GM23248 (cell line): ENCODE results near the gene RAB39B. TPM values are rescaled to one million over a fixed set of nuclear protein-coding genes. Genes with fewer than 3 reads are reported as not detected.

Experiments
- DNase-seq: peaks from one replicate; pipeline ENCODE4 v3.0.0-alpha.2; 2015
- H2AFZ ChIP-seq: fragments of 200-600 bp; sonication (generic); 2 replicates; pipeline ENCODE4 v1.6.1; 2016; ENCODE audit warnings: antibody characterized with exemption
- H3F3A ChIP-seq: fragments of 200-600 bp; sonication (generic); 2 replicates; pipeline ENCODE4 v1.6.1; 2016; ENCODE audit warnings: mild to moderate bottlenecking, antibody characterized with exemption, mixed run types; ENCODE audit not compliant: insufficient read depth
- H3K27ac ChIP-seq: fragments of 200-600 bp; sonication (generic); 2 replicates; pipeline ENCODE4 v1.5.1; 2016; ENCODE audit warnings: mild to moderate bottlenecking
- H3K27me3 ChIP-seq: fragments of 200-600 bp; sonication (generic); replicated peaks from 2 replicates; pipeline ENCODE4 v1.6.1; 2016; ENCODE audit warnings: mild to moderate bottlenecking; ENCODE audit not compliant: insufficient read depth
- H3K36me3 ChIP-seq: fragments of 200-600 bp; sonication (generic); 2 replicates; pipeline ENCODE4 v1.6.1; 2016; ENCODE audit warnings: low read depth, mild to moderate bottlenecking
- H3K4me1 ChIP-seq: fragments of 200-600 bp; sonication (generic); 2 replicates; pipeline ENCODE4 v1.6.1; 2016; ENCODE audit warnings: mild to moderate bottlenecking; ENCODE audit not compliant: insufficient read depth
- H3K4me2 ChIP-seq: fragments of 200-600 bp; sonication (generic); one replicate; pipeline ENCODE4 v1.6.1; 2016; ENCODE audit warnings: mild to moderate bottlenecking; ENCODE audit not compliant: unreplicated experiment
- H3K4me3 ChIP-seq: fragments of 200-600 bp; sonication (generic); 2 replicates; pipeline ENCODE4 v1.5.1; 2016; ENCODE audit warnings: mild to moderate bottlenecking
- H3K79me2 ChIP-seq: fragments of 200-600 bp; sonication (generic); 2 replicates; pipeline ENCODE4 v1.6.1; 2016; ENCODE audit warnings: mild to moderate bottlenecking; ENCODE audit not compliant: insufficient read depth
- H3K9ac ChIP-seq: fragments of 200-600 bp; sonication (generic); 2 replicates; pipeline ENCODE4 v1.6.1; 2016; ENCODE audit warnings: mild to moderate bottlenecking
- H3K9me2 ChIP-seq: fragments of 200-600 bp; sonication (generic); 2 replicates; pipeline ENCODE4 v1.6.1; 2016; ENCODE audit warnings: mixed run types, mild to moderate bottlenecking, moderate library complexity; ENCODE audit not compliant: insufficient read depth
- H3K9me3 ChIP-seq: fragments of 200-600 bp; sonication (generic); one replicate; pipeline ENCODE4 v1.6.1; 2017; ENCODE audit warnings: low read depth
- H4K20me1 ChIP-seq: fragments of 200-600 bp; sonication (generic); 2 replicates; pipeline ENCODE4 v1.6.0; 2016; ENCODE audit not compliant: insufficient read depth
- EZH2 ChIP-seq: fragments of 200-600 bp; sonication (generic); IDR thresholded peaks from 2 replicates; pipeline ENCODE4 v1.6.1; 2018; ENCODE audit warnings: antibody characterized with exemption, mild to moderate bottlenecking; ENCODE audit not compliant: insufficient read depth, poor library complexity, severe bottlenecking
- EZH2phosphoT487 ChIP-seq: fragments of 200-600 bp; sonication (generic); IDR thresholded peaks from 2 replicates; pipeline ENCODE4 v1.6.1; 2018; ENCODE audit warnings: antibody characterized with exemption, moderate library complexity, mild to moderate bottlenecking, low read depth; ENCODE audit not compliant: insufficient read depth
- WGBS, 2 experiments: methylation state at CpG; one replicate each; pipeline ENCODE4 v1.1.6; 2015 to 2017; ENCODE audit warnings: low lambda C conversion rate in 2 of 2, low coverage in 1 of 2; ENCODE audit errors: missing lambda C conversion rate in 2 of 2; 5-methylcytosine and 5-hydroxymethylcytosine counted together
- in situ Hi-C: fragments of 300-500 bp; cut with MboI; formaldehyde crosslinking; loops from 2 replicates; pipeline ENCODE4 v1.15.0; 2020
- polyA plus RNA-seq: library from polyadenylated mRNA; unstranded; fragments of >200 nt; fragmentation: Nextera tagmentation; extraction: Ambion mirVana; gene quantifications from 2 replicates; pipeline ENCODE4 v1.2.1, GENCODE V29; 2016
- total RNA-seq: library from RNA; depleted of rRNA; stranded (reverse); fragments of >200 nt; shearing (Covaris generic); gene quantifications from 2 replicates; pipeline ENCODE4 v1.2.3, GENCODE V29; 2014

RAB39B gene
- total and polyA plus RNA-seq, 2 experiments from 2014 or later: 1.1 to 3.1 TPM

DNA sequence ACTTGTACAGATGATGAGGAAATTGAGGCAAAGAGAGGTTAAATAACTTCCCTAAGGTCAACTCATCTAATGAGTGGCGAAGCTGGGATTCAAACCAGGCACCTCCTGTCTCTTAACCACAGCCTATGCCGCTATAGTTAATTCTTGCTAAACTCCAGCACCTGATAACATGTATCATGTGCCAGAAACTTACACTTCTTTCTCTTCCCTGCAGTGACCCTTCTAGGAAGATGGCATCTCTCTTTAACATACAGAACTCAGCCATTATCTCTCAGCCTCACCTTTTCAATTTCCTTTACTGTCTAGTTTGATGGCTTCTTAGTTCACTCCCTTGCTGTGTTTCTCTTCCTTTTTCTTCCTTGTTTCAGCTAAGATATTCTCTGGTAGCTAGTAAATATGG, 45.5 kb downstream of the RAB39B start:
- Histone ChIP-seq H3K79me2 (peaks cover 55% of the 10 kb centered on the region), H3F3A (no peaks in the 10 kb centered on the region; the same call in 1 of the 2 replicates), H3K36me3 (no peaks in the 10 kb centered on the region), H3K9me3 (no peaks in the 10 kb centered on the region), H3K4me1 (peaks cover 11% of the 10 kb centered on the region; the same call in 1 of the 2 replicates), H3K27me3 (no peaks in the 10 kb centered on the region), H3K27ac (no peak overlapping the region), H3K9me2 (no peaks in the 10 kb centered on the region), H3K4me2 (no peak overlapping the region), H2AFZ (no peak overlapping the region), H4K20me1 (no peaks in the 10 kb centered on the region), H3K4me3 (no peak overlapping the region), H3K9ac (no peak overlapping the region)
- DNase-seq: no peak
- TF ChIP-seq EZH2 (no peak), EZH2phosphoT487 (no peak)
- in situ Hi-C loops: no loop called here
- WGBS, 2 experiments: 91 to 100% methylated on average over 2 of the region's 2 CpGs

DNA sequence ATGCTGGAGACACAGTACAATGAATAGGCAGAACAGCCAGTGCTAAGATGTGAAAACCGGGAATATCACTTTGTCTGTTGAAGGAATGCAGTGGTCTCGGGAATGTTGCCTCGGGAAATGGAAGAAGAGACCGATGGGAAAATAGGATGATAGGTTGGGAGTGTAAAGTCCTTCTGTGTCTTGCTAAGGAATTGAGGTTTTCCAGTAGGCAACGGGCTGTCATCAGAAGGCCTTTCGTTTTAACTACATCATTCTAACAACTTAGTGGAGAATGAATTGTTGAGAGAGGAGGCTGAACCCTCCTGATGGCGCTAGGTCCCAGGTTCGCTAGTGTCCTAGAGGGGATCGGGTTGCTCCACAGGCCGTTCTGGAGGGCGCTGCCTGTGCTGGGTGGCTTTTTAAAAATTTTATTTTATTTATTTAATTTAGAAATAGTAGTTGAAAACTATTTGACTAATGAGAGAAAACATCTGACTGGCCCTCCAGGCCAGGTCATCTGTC, 47.3 kb downstream of the RAB39B start:
- Histone ChIP-seq H4K20me1 (no peaks in the 10 kb centered on the region), H3K9ac (peak overlapping the region; percentile 99), H3F3A (no peaks in the 10 kb centered on the region; the same call in 1 of the 2 replicates), H3K36me3 (no peaks in the 10 kb centered on the region), H3K9me2 (no peaks in the 10 kb centered on the region), H2AFZ (peak overlapping the region; percentile 98), H3K4me2 (peak overlapping the region; percentile 92), H3K4me1 (peaks cover 11% of the 10 kb centered on the region; the same call in 1 of the 2 replicates), H3K27ac (peak overlapping the region; percentile 86), H3K79me2 (peaks cover 48% of the 10 kb centered on the region), H3K27me3 (no peaks in the 10 kb centered on the region), H3K4me3 (peak overlapping the region; percentile 84), H3K9me3 (no peaks in the 10 kb centered on the region)
- TF ChIP-seq EZH2phosphoT487 (no peak), EZH2 (no peak)
- WGBS, 2 experiments: 4 to 6% methylated on average over 11 of the region's 11 CpGs
- peak; percentile 40 for DNase-seq
- in situ Hi-C loops: no loop called here

DNA sequence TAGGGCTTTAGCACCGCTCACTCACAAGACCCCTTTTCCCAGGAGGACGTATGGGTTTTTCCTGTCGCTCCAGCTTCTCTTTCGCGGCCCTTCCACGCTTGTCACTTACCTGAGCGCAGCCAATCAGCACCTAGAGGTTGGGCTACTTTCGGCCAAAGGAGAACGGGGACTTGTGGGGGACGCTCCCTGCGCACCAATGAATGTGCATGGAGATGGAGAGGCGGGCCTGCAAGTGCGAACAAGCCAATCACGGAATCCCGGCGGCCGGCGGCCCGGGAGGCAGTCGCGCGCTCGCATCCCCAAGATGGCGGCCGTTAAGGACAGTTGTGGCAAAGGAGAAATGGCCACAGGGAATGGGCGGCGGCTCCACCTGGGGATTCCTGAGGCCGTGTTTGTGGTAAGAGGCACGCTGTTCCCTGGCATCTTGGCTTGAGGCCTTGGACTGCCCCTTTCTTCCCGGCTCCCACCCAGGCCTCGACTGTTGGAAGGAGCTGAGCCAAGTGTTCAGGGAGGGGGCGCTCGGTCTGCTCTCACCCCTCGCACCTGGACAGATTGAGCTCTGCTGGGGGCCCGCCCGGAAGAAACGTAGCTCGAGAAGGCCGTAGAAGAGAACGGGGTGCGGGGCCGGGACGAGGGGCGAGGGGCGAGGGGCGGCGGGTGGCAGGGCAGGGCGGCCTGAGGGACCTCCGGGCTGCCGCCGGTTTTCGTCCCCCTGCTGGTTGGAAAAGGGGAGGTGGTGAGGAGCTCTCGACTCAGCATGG, 47.9 kb downstream of the RAB39B start, which contains the start of gene VBP1:
VBP1 (plus strand) TSS at position 282 of the 761 bp plus-strand sequence; CDS start at position 305, 23 bp downstream.
- no peaks in the 10 kb centered on the region for H3K9me2 ChIP-seq
- peak within 1 kb of the TSS; percentile 98 for H2AFZ ChIP-seq
- H3K9me3 ChIP-seq: no peaks in the 10 kb centered on the region
- peak; percentile 94 for DNase-seq
- H3K27me3 ChIP-seq: no peaks in the 10 kb centered on the region
- H3K4me1 ChIP-seq: peaks cover 11% of the 10 kb centered on the region; the same call in 1 of the 2 replicates
- in situ Hi-C loops: no loop called here
- peaks cover 41% of the 10 kb centered on the region for H3K79me2 ChIP-seq
- TF ChIP-seq EZH2phosphoT487 (no peak), EZH2 (no peak)
- no peaks in the 10 kb centered on the region for H3K36me3 ChIP-seq
- H3K4me3 ChIP-seq: peak within 1 kb of the TSS; percentile 84
- H3K27ac ChIP-seq: peak within 1 kb of the TSS; percentile 86
- no peaks in the 10 kb centered on the region for H4K20me1 ChIP-seq
- H3F3A ChIP-seq: no peaks in the 10 kb centered on the region; the same call in 1 of the 2 replicates
- 1% methylated on average over 35 of the region's 53 CpGs for WGBS, 2 experiments
- peak within 1 kb of the TSS; percentile 99 for H3K9ac ChIP-seq
- peak within 1 kb of the TSS; percentile 92 for H3K4me2 ChIP-seq

DNA sequence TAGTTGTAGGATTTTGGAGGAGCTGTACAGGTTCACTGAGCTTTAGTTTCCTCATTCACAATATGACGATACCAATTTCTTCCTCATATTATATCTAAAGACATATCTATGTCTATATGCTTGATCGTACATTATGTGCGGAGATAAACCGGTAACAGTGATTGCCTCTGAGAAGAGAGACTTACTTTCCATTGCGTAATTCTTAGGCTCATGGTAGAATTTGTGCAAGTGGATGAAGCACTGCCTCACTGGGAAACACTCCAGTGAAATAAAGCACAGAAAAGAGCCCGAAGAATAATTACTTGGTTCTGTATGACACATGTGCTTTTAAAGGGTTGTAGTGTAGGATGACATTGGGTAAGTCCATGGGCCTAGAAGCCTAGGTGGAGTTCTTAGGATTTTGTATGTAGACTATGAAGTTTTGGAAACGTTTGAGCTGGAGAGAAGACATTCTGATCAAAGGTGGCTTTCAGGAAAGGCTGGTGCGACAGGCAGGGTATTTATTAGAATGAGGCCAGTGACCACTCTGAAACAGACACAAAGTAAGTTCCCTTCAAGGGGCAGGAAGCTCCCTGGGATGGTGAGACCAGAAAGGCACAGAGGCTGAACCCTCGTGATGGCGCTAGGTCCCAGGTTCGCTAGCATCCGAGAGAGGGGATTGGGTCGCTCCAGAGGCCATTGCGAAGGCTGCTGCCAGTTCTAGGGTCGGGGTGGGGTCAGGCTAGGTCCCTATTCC, 48.7 kb downstream of the RAB39B start:
- H3K9me3 ChIP-seq: no peaks in the 10 kb centered on the region
- peak overlapping the region; percentile 99 for H3K9ac ChIP-seq
- DNase-seq: peak; percentile 21
- H2AFZ ChIP-seq: peak overlapping the region; percentile 98
- peaks cover 11% of the 10 kb centered on the region; the same call in 1 of the 2 replicates for H3K4me1 ChIP-seq
- H3K4me3 ChIP-seq: peak overlapping the region; percentile 84
- no peaks in the 10 kb centered on the region; the same call in 1 of the 2 replicates for H3F3A ChIP-seq
- H3K79me2 ChIP-seq: peaks cover 34% of the 10 kb centered on the region
- no peaks in the 10 kb centered on the region for H4K20me1 ChIP-seq
- TF ChIP-seq EZH2phosphoT487 (no peak), EZH2 (no peak)
- H3K36me3 ChIP-seq: no peaks in the 10 kb centered on the region
- in situ Hi-C loops: no loop called here
- peak overlapping the region; percentile 62 for H3K27ac ChIP-seq
- H3K27me3 ChIP-seq: no peaks in the 10 kb centered on the region
- peak overlapping the region; percentile 39 for H3K4me2 ChIP-seq
- H3K9me2 ChIP-seq: no peaks in the 10 kb centered on the region
- 39 to 52% methylated on average over 10 to 13 of the region's 15 CpGs for WGBS, 2 experiments
